Stimulated activated naive CD8-positive, alpha-beta T cell treated with anti-CD3 and anti-CD28 coated beads, Interleukin-15, amount 100 ng/mL, for 72 hours (primary cell): ENCODE data around the gene DAB1.
A peak's percentile ranks its signal among the peaks of the same experiment; 100 is the strongest.

ENCODE experiments used
- ATAC-seq: fragments of 150-1000 bp; cut with Tn5 transposase; 2 replicates; pipeline ENCODE4 v1.10.0; 2021; ENCODE audit warnings: mild to moderate bottlenecking, moderate library complexity
- DNase-seq, 2 donors: peaks; one replicate each; pipeline ENCODE4 v3.0.0; 2021 to 2022
- H3K27ac Mint-ChIP-seq, 2 donors: one replicate each; pipeline ENCODE4 v1.8.0; 2022; ENCODE audit warnings: mild to moderate bottlenecking in 2 of 2, mixed read lengths in 2 of 2, moderate library complexity in 2 of 2
- H3K27me3 Mint-ChIP-seq: one replicate; pipeline ENCODE4 v1.8.0; 2022; ENCODE audit warnings: mixed read lengths
- H3K4me1 Mint-ChIP-seq: one replicate; pipeline ENCODE4 v1.8.0; 2022; ENCODE audit warnings: mild to moderate bottlenecking, mixed read lengths
- H3K4me3 Mint-ChIP-seq, 2 donors: one replicate each; pipeline ENCODE4 v1.8.0; 2022; ENCODE audit warnings: mild to moderate bottlenecking in 2 of 2, mixed read lengths in 2 of 2, moderate library complexity in 1 of 2
- H3K9me3 Mint-ChIP-seq, 2 donors: one replicate each; pipeline ENCODE4 v1.8.0; 2022; ENCODE audit warnings: mixed read lengths in 2 of 2

Gene DAB1

DNA sequence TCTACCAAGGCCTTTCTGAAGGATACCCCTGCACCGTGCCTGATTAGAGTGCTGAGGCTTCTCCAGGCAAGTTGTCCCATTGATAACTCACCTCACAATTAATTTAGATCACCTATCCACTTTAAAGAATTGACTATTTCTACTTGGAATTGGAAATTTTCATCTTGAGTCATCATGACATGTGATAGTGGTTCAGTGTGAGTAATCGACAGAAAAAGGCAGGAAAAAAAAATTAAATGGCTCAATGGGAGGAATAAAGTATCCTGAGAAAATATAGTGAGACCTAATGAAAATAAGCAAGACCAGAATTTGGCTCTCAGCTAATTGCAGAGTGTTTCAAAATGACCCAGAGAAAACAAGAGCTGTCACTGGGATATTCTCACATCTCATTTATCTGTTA, 235.7 kb downstream of the DAB1 start:
- Mint-ChIP-seq H3K27ac (no peak overlapping the region), H3K4me1 (no peaks in the 10 kb centered on the region), H3K9me3 (no peaks in the 10 kb centered on the region), H3K27me3 (peaks cover 12% of the 10 kb centered on the region), H3K4me3 (no peak overlapping the region)
- no peak for DNase-seq
- ATAC-seq, result no peak

DNA sequence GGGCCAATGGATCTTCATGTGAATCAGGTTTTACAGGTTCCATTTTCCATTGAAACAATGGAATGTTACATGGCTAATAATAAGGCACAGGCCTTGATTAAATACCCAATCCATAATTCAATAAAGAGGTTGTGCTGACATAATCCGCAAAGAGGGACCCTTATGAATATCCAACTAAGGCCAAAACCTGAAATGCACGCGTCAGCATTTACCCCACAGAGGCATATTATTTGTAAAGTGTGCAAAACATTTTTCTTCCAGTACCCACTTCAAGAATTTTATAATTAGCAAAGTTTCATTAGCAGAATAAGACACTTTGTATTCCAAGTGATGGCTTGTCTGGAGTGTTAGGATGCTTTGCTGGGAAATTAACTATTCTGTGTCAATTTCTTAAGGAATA, 237.4 kb downstream of the DAB1 start:
- no peaks in the 10 kb centered on the region for H3K9me3 Mint-ChIP-seq
- H3K4me1 Mint-ChIP-seq, result no peaks in the 10 kb centered on the region
- no peak overlapping the region for H3K4me3 Mint-ChIP-seq
- no peak for ATAC-seq
- peaks cover 12% of the 10 kb centered on the region for H3K27me3 Mint-ChIP-seq
- H3K27ac Mint-ChIP-seq, result no peak overlapping the region
- DNase-seq, result no peak

DNA sequence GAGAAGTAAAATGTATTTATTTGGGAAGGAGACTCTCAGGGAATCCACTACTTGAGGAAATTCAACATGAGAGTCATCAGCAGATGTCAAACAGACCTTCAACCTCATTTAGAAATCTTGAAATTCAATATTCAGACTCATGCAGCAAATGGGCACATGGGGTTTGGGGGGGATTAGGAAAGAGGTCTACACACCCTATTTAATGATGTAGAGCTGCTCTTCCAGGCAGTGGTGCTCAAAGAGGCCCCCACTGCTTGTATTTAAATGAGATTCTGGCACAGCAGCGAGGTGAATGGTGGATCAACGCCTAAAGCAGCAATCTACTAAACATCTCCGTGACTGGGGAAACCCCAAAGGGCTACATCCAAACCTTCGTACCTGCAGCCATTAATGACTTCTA, 244.9 kb downstream of the DAB1 start:
- no peaks in the 10 kb centered on the region for H3K27me3 Mint-ChIP-seq
- H3K9me3 Mint-ChIP-seq, result peaks cover 0 to 13% of the 10 kb centered on the region in 2 donors
- ATAC-seq (no peak), DNase-seq (no peak)
- H3K27ac Mint-ChIP-seq, result no peak overlapping the region
- H3K4me3 Mint-ChIP-seq, result no peak overlapping the region
- no peaks in the 10 kb centered on the region for H3K4me1 Mint-ChIP-seq

DNA sequence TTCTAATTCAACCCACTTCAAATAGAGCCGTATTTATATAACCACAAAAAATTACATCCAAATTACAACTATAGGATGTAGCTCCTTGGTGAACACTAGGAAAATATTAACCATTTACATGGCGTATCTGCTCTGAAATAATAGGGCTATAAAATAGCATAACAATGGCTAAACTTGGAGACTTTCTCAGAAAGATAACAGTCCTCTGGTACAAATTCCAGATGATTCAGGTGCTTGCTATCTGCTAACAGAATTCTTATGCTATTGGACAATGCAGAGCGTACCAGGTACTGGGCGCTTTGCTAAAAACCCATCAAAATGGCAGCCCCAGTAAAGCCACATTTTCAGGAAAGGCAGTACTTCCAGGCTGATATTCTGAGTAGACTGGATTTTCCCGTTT, 248.4 kb downstream of the DAB1 start:
- H3K9me3 Mint-ChIP-seq, result peaks cover 6 to 22% of the 10 kb centered on the region in 2 donors
- no peaks in the 10 kb centered on the region for H3K4me1 Mint-ChIP-seq
- no peak overlapping the region for H3K27ac Mint-ChIP-seq
- H3K4me3 Mint-ChIP-seq, result no peak overlapping the region
- DNase-seq (no peak), ATAC-seq (no peak)
- no peaks in the 10 kb centered on the region for H3K27me3 Mint-ChIP-seq

DNA sequence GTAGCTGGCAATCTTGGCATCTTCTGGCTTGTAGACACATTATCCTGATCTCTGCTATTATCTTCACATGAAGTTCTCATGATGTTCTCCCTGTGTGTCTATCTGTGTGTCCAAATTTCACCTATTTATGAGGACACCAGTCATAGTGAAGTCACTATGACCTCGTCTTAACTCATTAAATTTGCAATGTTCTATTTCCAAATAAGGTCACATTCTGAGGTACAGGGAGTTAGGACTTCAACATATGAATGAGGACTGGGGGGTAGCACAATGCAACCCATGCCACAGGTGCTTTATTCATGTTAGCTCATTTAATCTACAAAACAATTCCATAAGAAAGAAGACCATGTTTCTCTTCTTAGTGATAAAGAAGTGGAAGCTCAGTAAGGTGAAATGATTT, 251.8 kb downstream of the DAB1 start:
- Mint-ChIP-seq H3K27me3 (peaks cover 9% of the 10 kb centered on the region), H3K9me3 (peaks cover 10 to 24% of the 10 kb centered on the region in 2 donors), H3K4me1 (no peaks in the 10 kb centered on the region), H3K4me3 (no peak overlapping the region), H3K27ac (no peak overlapping the region)
- no peak for ATAC-seq
- no peak for DNase-seq

DNA sequence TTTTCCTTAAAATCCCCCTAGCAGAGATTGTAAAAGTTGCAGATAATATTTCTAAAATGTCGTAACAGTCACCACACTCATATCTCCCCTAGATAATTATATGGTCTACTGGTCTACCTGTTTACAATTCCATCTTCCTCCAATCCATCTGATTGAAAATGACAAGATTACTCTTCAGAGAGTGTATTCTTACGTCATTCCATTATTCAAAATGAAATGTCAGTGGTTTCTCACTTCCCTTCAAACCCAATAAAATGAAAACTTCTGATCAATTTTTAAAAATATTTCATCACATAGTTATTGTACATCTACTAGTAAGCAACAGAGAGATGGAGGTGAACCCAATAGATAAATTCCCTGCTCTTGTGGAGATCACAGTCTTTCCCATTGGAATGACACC, 255.9 kb downstream of the DAB1 start:
- Mint-ChIP-seq H3K27me3 (peaks cover 10% of the 10 kb centered on the region), H3K4me1 (no peaks in the 10 kb centered on the region), H3K4me3 (no peak overlapping the region), H3K27ac (peak overlapping the region in 1 of 2 donors; percentile 14), H3K9me3 (peaks cover 10 to 16% of the 10 kb centered on the region in 2 donors)
- no peak for DNase-seq
- ATAC-seq, result no peak

DNA sequence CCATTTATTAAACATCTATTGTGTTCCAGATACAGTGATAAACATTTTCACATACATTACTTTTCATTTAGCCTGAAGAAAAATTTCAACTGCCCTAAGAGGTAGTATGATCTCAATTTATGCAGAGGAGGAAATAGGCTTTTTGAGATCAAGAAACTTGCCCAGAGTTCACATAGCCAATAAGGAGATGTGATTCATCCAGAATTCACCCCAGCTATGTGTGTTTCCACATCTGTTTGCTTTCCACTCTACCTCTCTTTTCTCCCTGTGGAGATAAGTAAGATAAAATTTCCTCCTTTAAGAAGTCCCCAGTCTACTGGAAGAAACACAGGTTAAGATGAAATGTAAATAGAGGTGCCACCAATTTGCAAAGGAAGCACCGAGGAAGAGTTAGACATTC, 258.3 kb downstream of the DAB1 start:
- Mint-ChIP-seq H3K4me3 (no peak overlapping the region), H3K9me3 (peaks cover 4 to 6% of the 10 kb centered on the region in 2 donors), H3K4me1 (no peaks in the 10 kb centered on the region), H3K27ac (no peak overlapping the region), H3K27me3 (peaks cover 18% of the 10 kb centered on the region)
- DNase-seq (no peak), ATAC-seq (no peak)

DNA sequence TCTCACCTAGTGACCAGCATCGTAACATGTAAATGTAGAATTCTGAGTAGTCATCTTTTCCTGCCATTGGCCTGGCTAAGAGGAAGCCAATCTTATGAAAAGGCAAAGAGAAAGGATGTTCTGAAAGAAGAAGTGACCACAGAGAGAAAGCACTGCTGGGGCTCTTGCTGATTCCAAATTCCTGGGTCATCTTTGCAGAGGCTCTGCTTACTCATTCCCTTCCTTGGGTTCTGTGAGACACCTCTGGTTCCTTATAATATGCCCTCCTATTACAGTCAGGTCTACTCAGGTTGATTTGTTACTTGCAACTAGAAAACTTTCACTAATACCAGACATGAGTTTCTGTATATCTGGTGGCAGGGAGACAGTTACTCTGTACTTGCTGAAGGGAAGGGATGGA, 259.3 kb downstream of the DAB1 start:
- DNase-seq, result no peak
- no peak for ATAC-seq
- Mint-ChIP-seq H3K27ac (no peak overlapping the region), H3K4me3 (no peak overlapping the region), H3K9me3 (peaks cover 4 to 6% of the 10 kb centered on the region in 2 donors), H3K4me1 (no peaks in the 10 kb centered on the region), H3K27me3 (peaks cover 22% of the 10 kb centered on the region)

DNA sequence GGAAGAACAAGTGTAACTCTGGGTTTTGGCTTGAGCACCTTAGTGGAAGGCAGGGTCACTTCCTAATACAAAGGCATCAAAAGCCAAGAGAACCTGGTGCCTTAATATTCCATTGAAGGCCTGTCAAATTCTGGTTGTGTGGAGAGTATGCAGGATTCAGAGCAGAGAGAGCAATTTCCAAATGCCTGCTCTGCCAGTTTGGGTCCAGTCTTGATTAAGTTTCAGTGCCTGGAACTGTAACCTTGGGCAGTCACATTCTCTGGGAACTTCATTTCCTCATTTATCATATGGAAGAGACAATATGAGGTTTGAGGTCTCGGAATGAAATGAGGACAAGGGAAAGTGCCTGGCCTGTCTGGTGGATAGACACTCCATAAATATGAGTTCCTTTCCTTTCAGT, 260.1 kb downstream of the DAB1 start:
- DNase-seq, result no peak
- Mint-ChIP-seq H3K27me3 (peaks cover 22% of the 10 kb centered on the region), H3K27ac (no peak overlapping the region), H3K4me3 (no peak overlapping the region), H3K9me3 (peaks cover 4 to 6% of the 10 kb centered on the region in 2 donors), H3K4me1 (no peaks in the 10 kb centered on the region)
- ATAC-seq, result no peak

DNA sequence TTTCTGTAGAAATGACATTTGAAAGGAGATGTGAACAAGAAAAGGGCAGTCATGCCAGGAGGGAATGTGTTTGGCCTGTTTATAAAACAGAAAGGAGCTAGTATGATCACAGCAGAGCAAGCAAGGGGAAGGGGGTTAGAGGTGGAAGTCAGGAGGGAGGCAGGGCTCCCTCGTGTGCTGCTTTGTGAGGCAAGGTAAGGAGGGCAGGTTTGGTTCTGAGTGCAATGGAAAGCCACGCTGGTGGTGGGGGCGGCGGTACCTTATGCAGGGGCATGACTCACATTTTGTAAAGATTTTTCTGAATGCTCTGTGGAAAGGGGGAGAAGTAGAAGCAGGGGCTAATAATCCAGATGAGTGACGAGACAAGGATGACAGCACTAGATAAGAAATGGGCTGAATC, 260.5 kb downstream of the DAB1 start:
- peaks cover 1 to 6% of the 10 kb centered on the region in 2 donors for H3K9me3 Mint-ChIP-seq
- DNase-seq, result no peak

DNA sequence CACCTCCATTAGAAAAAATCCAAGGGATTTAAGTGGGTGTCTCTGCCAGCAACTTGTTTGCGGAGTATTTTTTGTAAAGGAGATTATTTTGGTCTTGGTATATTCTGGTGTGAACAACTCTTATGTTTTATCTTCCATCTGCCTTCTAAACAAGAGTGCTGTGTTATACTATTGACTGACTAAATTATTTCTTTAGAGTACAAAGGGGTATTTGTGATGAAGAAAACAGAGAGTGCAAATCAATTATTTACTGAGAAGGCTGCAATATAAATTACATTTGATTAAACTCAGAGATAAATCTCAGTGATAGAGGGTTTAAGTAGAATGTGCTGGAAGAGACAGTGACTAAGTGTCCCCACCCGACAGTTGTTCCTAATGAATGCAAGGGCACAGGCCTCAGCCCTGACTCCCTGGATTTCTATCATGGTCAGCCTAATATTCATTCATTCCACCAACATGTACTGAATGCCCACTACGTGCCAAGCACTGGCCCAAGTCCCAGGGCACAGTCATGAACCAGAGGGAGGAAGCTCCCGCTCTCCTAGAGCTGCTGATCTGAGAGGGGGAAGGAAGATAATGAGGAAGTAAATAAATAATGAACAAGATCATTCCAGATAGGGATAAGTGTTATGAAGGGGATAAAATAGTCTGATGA, 261.1 kb downstream of the DAB1 start:
- no peak for DNase-seq
- Mint-ChIP-seq H3K27me3 (peaks cover 19% of the 10 kb centered on the region), H3K9me3 (peaks cover 0 to 6% of the 10 kb centered on the region in 2 donors), H3K27ac (no peak overlapping the region), H3K4me3 (no peak overlapping the region), H3K4me1 (no peaks in the 10 kb centered on the region)
- no peak for ATAC-seq

More for the DNA sequence above, 260.5 kb downstream of the DAB1 start:
- no peak for ATAC-seq
- peaks cover 22% of the 10 kb centered on the region for H3K27me3 Mint-ChIP-seq
- no peak overlapping the region for H3K4me3 Mint-ChIP-seq
- H3K4me1 Mint-ChIP-seq, result no peaks in the 10 kb centered on the region
- H3K27ac Mint-ChIP-seq, result no peak overlapping the region

DNA sequence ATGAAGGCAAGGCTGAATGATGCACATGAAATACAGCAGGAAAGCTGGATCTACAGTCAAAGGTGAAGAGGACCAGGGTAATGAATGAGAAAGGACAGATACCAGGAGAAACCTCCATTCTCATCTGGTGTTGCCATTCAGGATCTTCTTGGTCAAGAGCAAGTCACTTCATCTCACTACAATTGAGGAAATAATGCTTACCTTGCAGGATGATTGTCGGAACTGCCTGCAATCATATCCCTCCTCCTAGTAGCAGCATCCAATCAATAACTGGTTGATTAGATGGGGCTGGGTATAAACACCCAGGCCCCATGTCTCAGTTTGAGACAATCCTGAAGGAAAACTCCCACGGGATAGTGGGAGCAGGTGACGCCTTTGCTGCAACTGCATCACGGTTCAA, 263.3 kb downstream of the DAB1 start:
- Mint-ChIP-seq H3K27ac (no peak overlapping the region), H3K4me1 (no peaks in the 10 kb centered on the region), H3K4me3 (no peak overlapping the region), H3K27me3 (peaks cover 29% of the 10 kb centered on the region), H3K9me3 (peaks cover 0 to 4% of the 10 kb centered on the region in 2 donors)
- DNase-seq (no peak), ATAC-seq (no peak)

DNA sequence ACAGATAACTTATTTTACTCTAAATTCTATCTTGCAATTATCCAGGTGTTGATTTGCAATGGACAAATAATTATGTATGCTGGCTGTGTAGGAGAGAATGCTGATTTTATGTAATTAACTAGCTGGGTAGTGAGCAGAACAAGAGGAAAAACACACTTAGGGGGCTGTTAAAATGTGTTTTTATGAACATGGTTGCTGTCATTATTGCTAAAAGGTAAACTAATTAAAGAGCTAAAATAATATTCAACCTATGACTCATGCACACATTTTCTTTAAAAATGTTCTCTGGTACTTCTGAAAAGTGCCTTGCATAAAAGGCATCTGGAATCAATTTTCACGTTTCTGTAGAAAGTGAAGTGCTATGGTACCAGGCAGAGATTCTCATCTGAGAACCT, 265.3 kb downstream of the DAB1 start:
- Mint-ChIP-seq H3K4me3 (no peak overlapping the region), H3K4me1 (no peaks in the 10 kb centered on the region), H3K27ac (no peak overlapping the region), H3K9me3 (peaks cover 7 to 12% of the 10 kb centered on the region in 2 donors), H3K27me3 (peaks cover 29% of the 10 kb centered on the region)
- DNase-seq (no peak), ATAC-seq (no peak)

DNA sequence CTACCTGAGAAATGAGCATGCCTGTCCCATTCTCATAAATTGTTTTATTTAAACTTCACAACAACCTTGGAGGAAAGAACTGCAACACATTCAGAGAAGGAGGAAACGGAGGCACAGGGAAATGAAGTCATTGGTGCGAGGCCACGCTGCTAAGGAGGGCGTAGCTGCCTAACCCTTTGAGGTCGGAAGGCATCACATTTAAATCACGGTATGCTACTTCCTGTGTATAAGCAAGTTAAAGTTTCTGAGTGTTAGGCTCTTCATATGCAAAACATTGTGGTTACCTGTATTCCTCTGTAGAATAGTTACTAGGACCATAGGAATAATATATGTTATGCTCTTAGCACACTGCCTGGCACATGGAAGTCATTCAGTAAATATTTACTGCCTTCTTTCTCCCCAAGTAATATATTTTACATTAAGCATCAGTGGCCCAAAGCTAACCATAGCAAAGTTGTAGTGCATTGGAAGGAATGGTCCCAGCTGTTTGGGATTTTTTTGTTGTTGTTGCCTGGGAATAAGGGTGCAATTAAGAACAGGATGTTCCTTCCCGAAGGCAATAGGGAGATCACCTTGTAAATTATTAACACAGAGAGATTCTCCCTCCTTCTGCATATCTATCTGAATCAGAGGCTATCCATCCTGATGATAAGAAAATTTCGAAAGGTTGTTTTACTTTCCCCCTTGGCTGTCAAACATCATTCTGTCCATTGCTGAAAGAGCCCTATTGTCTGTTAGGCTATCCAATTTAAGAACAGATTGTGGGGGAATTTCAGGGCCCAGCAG, 265.8 kb downstream of the DAB1 start:
- Mint-ChIP-seq H3K27me3 (peaks cover 29% of the 10 kb centered on the region), H3K4me1 (no peaks in the 10 kb centered on the region), H3K27ac (no peak overlapping the region), H3K9me3 (peaks cover 7 to 12% of the 10 kb centered on the region in 2 donors), H3K4me3 (no peak overlapping the region)
- DNase-seq (no peak), ATAC-seq (no peak)

DNA sequence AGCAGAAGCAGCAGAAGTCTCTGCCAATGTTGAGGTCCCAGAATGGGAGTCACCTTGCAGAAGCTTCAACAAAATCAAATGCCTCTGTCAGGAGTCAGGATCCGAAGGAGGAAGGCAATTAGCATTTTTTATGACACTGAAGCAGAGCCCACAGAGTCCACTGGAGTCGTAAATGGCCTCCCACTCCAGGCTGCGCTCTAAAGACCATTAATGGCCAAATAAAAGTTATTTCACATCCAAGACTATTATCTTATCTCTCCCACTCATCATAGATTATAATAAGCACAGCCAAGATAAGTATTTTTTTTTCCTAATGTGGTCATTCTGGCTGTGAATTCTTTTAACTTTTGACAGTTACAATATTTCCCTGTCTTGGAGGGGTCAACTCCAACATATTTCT, 267.0 kb downstream of the DAB1 start:
- no peak overlapping the region for H3K27ac Mint-ChIP-seq
- no peak overlapping the region for H3K4me3 Mint-ChIP-seq
- H3K27me3 Mint-ChIP-seq, result peaks cover 29% of the 10 kb centered on the region
- DNase-seq (no peak), ATAC-seq (no peak)
- peaks cover 7 to 12% of the 10 kb centered on the region in 2 donors for H3K9me3 Mint-ChIP-seq
- no peaks in the 10 kb centered on the region for H3K4me1 Mint-ChIP-seq

DNA sequence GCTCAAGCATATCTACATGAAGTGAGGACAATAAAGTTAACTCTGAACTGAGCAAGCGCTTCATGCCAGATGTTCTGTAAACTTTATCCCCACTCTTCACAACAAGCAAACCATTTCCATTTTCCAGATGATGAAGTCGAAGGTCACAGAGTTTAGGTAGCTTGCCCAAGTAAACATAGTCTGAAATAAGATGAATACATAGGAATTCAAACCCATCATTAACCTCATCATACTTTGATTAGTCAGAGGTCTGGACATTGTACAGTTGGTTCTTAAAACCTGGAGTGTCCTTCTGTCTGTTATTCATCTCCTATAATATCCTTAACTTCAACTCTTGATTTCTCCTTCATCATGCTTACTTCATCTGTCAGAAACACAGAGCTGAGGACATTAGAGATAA, 277.8 kb downstream of the DAB1 start:
- Mint-ChIP-seq H3K27ac (no peak overlapping the region), H3K27me3 (no peaks in the 10 kb centered on the region), H3K9me3 (no peaks in the 10 kb centered on the region), H3K4me3 (no peak overlapping the region), H3K4me1 (no peaks in the 10 kb centered on the region)
- ATAC-seq (no peak), DNase-seq (no peak)
